ENCODE measurements around the gene CD81.

Gene CD81

GRCh38 chr11:2398664-2399355 is 21.7 kb downstream of the CD81 start:
- no peak overlapping the region for H2AFZ ChIP-seq (ENCODE audit: low read length, unreplicated experiment)
- H3K27me3 ChIP-seq (ENCODE audit: insufficient read depth, low read length) = no peaks in the 10 kb centered on the region
- H3K79me2 ChIP-seq (ENCODE audit: control insufficient read depth, insufficient read depth, low read length, unreplicated experiment) = peaks cover 25% of the 10 kb centered on the region
- 0 out of 2 replicates have a peak, but pooled peaks cover 5% of the 10 kb centered on the region for H3K36me3 ChIP-seq (ENCODE audit: insufficient read depth, low read length)
- peak overlapping the region; percentile 98 for H3K4me3 ChIP-seq (ENCODE audit: low read depth, low read length)
- H3K27ac ChIP-seq (ENCODE audit: low read depth, low read length) = peak overlapping the region; percentile 94
- peaks cover 19% of the 10 kb centered on the region for H3K4me1 ChIP-seq (ENCODE audit: control insufficient read depth, insufficient read depth, low read length, unreplicated experiment)

GRCh38 chr11:2399488-2400068 is 22.5 kb downstream of the CD81 start:
- Histone ChIP-seq H3K4me1 (ENCODE audit: control insufficient read depth, insufficient read depth, low read length, unreplicated experiment) (peaks cover 19% of the 10 kb centered on the region), H3K27ac (ENCODE audit: low read depth, low read length) (peak overlapping the region; percentile 94), H3K36me3 (ENCODE audit: insufficient read depth, low read length) (0 out of 2 replicates have a peak, but pooled peaks cover 5% of the 10 kb centered on the region), H3K27me3 (ENCODE audit: insufficient read depth, low read length) (no peaks in the 10 kb centered on the region), H2AFZ (ENCODE audit: low read length, unreplicated experiment) (no peak overlapping the region), H3K4me3 (ENCODE audit: low read depth, low read length) (peak overlapping the region; percentile 98), H3K79me2 (ENCODE audit: control insufficient read depth, insufficient read depth, low read length, unreplicated experiment) (peaks cover 25% of the 10 kb centered on the region)

GRCh38 chr11:2400069-2400761 is 23.1 kb downstream of the CD81 start, which contains the start of gene TSSC4:
TSS of gene TSSC4 (plus strand) at chr11:2400750. CDS start at chr11:2402634, 1,884 bp downstream.
- Histone ChIP-seq H3K27me3 (ENCODE audit: insufficient read depth, low read length) (no peaks in the 10 kb centered on the region), H3K4me3 (ENCODE audit: low read depth, low read length) (peak within 1 kb of the TSS; percentile 98), H3K36me3 (ENCODE audit: insufficient read depth, low read length) (0 out of 2 replicates have a peak, but pooled peaks cover 5% of the 10 kb centered on the region), H3K79me2 (ENCODE audit: control insufficient read depth, insufficient read depth, low read length, unreplicated experiment) (peaks cover 20% of the 10 kb centered on the region), H3K4me1 (ENCODE audit: control insufficient read depth, insufficient read depth, low read length, unreplicated experiment) (peaks cover 19% of the 10 kb centered on the region), H3K27ac (ENCODE audit: low read depth, low read length) (peak within 1 kb of the TSS; percentile 94), H2AFZ (ENCODE audit: low read length, unreplicated experiment) (peak within 1 kb of the TSS; percentile 40)

- Histone ChIP-seq H3K27me3 (ENCODE audit: insufficient read depth, low read length) (no peaks in the 10 kb centered on the region), H2AFZ (ENCODE audit: low read length, unreplicated experiment) (peak overlapping the region; percentile 40), H3K27ac (ENCODE audit: low read depth, low read length) (peak overlapping the region; percentile 59), H3K4me3 (ENCODE audit: low read depth, low read length) (peak overlapping the region; percentile 98), H3K4me1 (ENCODE audit: control insufficient read depth, insufficient read depth, low read length, unreplicated experiment) (peaks cover 19% of the 10 kb centered on the region), H3K36me3 (ENCODE audit: insufficient read depth, low read length) (0 out of 2 replicates have a peak, but pooled peaks cover 5% of the 10 kb centered on the region), H3K79me2 (ENCODE audit: control insufficient read depth, insufficient read depth, low read length, unreplicated experiment) (peaks cover 20% of the 10 kb centered on the region)
Observed at GRCh38 chr11:2400762-2401435, 23.8 kb downstream of the CD81 start.

GRCh38 chr11:2401436-2401984 is 24.4 kb downstream of the CD81 start:
- H3K4me3 ChIP-seq (ENCODE audit: low read depth, low read length) = peak overlapping the region; percentile 98
- 0 out of 2 replicates have a peak, but pooled peaks cover 5% of the 10 kb centered on the region for H3K36me3 ChIP-seq (ENCODE audit: insufficient read depth, low read length)
- no peak overlapping the region for H2AFZ ChIP-seq (ENCODE audit: low read length, unreplicated experiment)
- H3K4me1 ChIP-seq (ENCODE audit: control insufficient read depth, insufficient read depth, low read length, unreplicated experiment) = peaks cover 19% of the 10 kb centered on the region
- peaks cover 20% of the 10 kb centered on the region for H3K79me2 ChIP-seq (ENCODE audit: control insufficient read depth, insufficient read depth, low read length, unreplicated experiment)
- no peaks in the 10 kb centered on the region for H3K27me3 ChIP-seq (ENCODE audit: insufficient read depth, low read length)
- peak overlapping the region; percentile 59; the same call in 1 of the 2 replicates for H3K27ac ChIP-seq (ENCODE audit: low read depth, low read length)

- H3K4me3 ChIP-seq (ENCODE audit: low read depth, low read length) = peak overlapping the region; percentile 98
- H2AFZ ChIP-seq (ENCODE audit: low read length, unreplicated experiment) = no peak overlapping the region
- no peaks in the 10 kb centered on the region for H3K27me3 ChIP-seq (ENCODE audit: insufficient read depth, low read length)
- H3K4me1 ChIP-seq (ENCODE audit: control insufficient read depth, insufficient read depth, low read length, unreplicated experiment) = peaks cover 19% of the 10 kb centered on the region
- no peak overlapping the region for H3K27ac ChIP-seq (ENCODE audit: low read depth, low read length)
- peaks cover 20% of the 10 kb centered on the region for H3K79me2 ChIP-seq (ENCODE audit: control insufficient read depth, insufficient read depth, low read length, unreplicated experiment)
- 0 out of 2 replicates have a peak, but pooled peaks cover 5% of the 10 kb centered on the region for H3K36me3 ChIP-seq (ENCODE audit: insufficient read depth, low read length)
Observed at GRCh38 chr11:2402106-2402505, 25.0 kb downstream of the CD81 start.

GRCh38 chr11:2402890-2403645 is 26.0 kb downstream of the CD81 start:
- Histone ChIP-seq H3K27ac (ENCODE audit: low read depth, low read length) (no peak overlapping the region), H3K36me3 (ENCODE audit: insufficient read depth, low read length) (0 out of 2 replicates have a peak, but pooled peaks cover 5% of the 10 kb centered on the region)

GRCh38 chr11:2404735-2405196 is 27.7 kb downstream of the CD81 start:
- Histone ChIP-seq H3K4me1 (ENCODE audit: control insufficient read depth, insufficient read depth, low read length, unreplicated experiment) (peaks cover 9% of the 10 kb centered on the region), H2AFZ (ENCODE audit: low read length, unreplicated experiment) (no peak overlapping the region), H3K79me2 (ENCODE audit: control insufficient read depth, insufficient read depth, low read length, unreplicated experiment) (peaks cover 20% of the 10 kb centered on the region), H3K4me3 (ENCODE audit: low read depth, low read length) (no peak overlapping the region), H3K27ac (ENCODE audit: low read depth, low read length) (no peak overlapping the region), H3K27me3 (ENCODE audit: insufficient read depth, low read length) (no peaks in the 10 kb centered on the region), H3K36me3 (ENCODE audit: insufficient read depth, low read length) (no peaks in the 10 kb centered on the region)

More at GRCh38 chr11:2402890-2403645, 26.0 kb downstream of the CD81 start:
- H3K79me2 ChIP-seq (ENCODE audit: control insufficient read depth, insufficient read depth, low read length, unreplicated experiment) = peaks cover 20% of the 10 kb centered on the region
- H3K4me1 ChIP-seq (ENCODE audit: control insufficient read depth, insufficient read depth, low read length, unreplicated experiment) = peaks cover 19% of the 10 kb centered on the region
- H3K27me3 ChIP-seq (ENCODE audit: insufficient read depth, low read length) = no peaks in the 10 kb centered on the region
- H3K4me3 ChIP-seq (ENCODE audit: low read depth, low read length) = no peak overlapping the region; the same call in 1 of the 2 replicates
- no peak overlapping the region for H2AFZ ChIP-seq (ENCODE audit: low read length, unreplicated experiment)

GRCh38 chr11:2406451-2406850 is 29.3 kb downstream of the CD81 start:
- no peak overlapping the region for H3K4me3 ChIP-seq (ENCODE audit: low read depth, low read length)
- H2AFZ ChIP-seq (ENCODE audit: low read length, unreplicated experiment) = no peak overlapping the region
- H3K4me1 ChIP-seq (ENCODE audit: control insufficient read depth, insufficient read depth, low read length, unreplicated experiment) = peaks cover 7% of the 10 kb centered on the region
- peaks cover 12% of the 10 kb centered on the region for H3K79me2 ChIP-seq (ENCODE audit: control insufficient read depth, insufficient read depth, low read length, unreplicated experiment)
- H3K27me3 ChIP-seq (ENCODE audit: insufficient read depth, low read length) = no peaks in the 10 kb centered on the region
- H3K36me3 ChIP-seq (ENCODE audit: insufficient read depth, low read length) = no peaks in the 10 kb centered on the region
- H3K27ac ChIP-seq (ENCODE audit: low read depth, low read length) = no peak overlapping the region
